Lung (tissue), 13 donors: ENCODE results near the gene LBP. TPM values are rescaled to one million over a fixed set of nuclear protein-coding genes. Genes with fewer than 3 reads are reported as not detected.

ENCODE experiments used
- ATAC-seq: fragments of 200-7000 bp; cut with Tn5 transposase; one replicate; pipeline ENCODE4 v1.9.1; 2020; ENCODE audit warnings: moderate number of reproducible peaks; ENCODE audit not compliant: insufficient read depth, low FRiP score
- DNase-seq, 3 donors: peaks; one replicate each; pipeline ENCODE4 v3.0.0-alpha.2; 2013 to 2017
- H3K27ac ChIP-seq, 2 donors: one replicate each; pipeline ENCODE4 v1.5.1; 2013; ENCODE audit warnings: mild to moderate bottlenecking in 2 of 2, moderate library complexity in 2 of 2, control low read depth in 1 of 2, inconsistent platforms in 1 of 2, low read depth in 1 of 2, low read length in 1 of 2
- H3K27me3 ChIP-seq, 3 donors: one replicate each; pipeline ENCODE4 v1.5.1; 2013; ENCODE audit warnings: low read length in 2 of 3; ENCODE audit not compliant: control insufficient read depth in 3 of 3, insufficient read depth in 3 of 3
- H3K36me3 ChIP-seq, 4 donors: one replicate each; pipeline ENCODE4 v1.5.1; 2013; ENCODE audit warnings: low read length in 4 of 4, mild to moderate bottlenecking in 1 of 4, moderate library complexity in 1 of 4; ENCODE audit not compliant: control insufficient read depth in 4 of 4, insufficient read depth in 4 of 4
- H3K4me1 ChIP-seq, 5 donors: one replicate each; pipeline ENCODE4 v1.5.1; 2013; ENCODE audit warnings: low read length in 5 of 5, mild to moderate bottlenecking in 2 of 5, moderate library complexity in 1 of 5; ENCODE audit not compliant: control insufficient read depth in 5 of 5, insufficient read depth in 5 of 5
- H3K4me3 ChIP-seq: one replicate; pipeline ENCODE4 v1.5.1; 2013; ENCODE audit warnings: mild to moderate bottlenecking, control low read depth, moderate library complexity
- H3K9ac ChIP-seq, 2 donors: one replicate each; pipeline ENCODE4 v1.5.1; 2013; ENCODE audit warnings: low read length in 2 of 2, control low read depth in 1 of 2; ENCODE audit not compliant: insufficient read depth in 1 of 2
- H3K9me3 ChIP-seq, 4 donors: one replicate each; pipeline ENCODE4 v1.5.1; 2013; ENCODE audit warnings: low read length in 3 of 4, mild to moderate bottlenecking in 1 of 4, moderate library complexity in 1 of 4; ENCODE audit not compliant: control insufficient read depth in 4 of 4, insufficient read depth in 3 of 4
- WGBS, 2 donors: extraction: QIAGEN DNeasy Blood & Tissue Kit; methylation state at CpG; one replicate each; pipeline ENCODE4 v1.1.7; 2013; 5-methylcytosine and 5-hydroxymethylcytosine counted together
- polyA plus RNA-seq, 2 donors: library from polyadenylated mRNA; stranded (reverse); fragments of 200-250 nt; gene quantifications; one replicate each; pipeline ENCODE4 v1.2.1, GENCODE V29; 2013
- small RNA-seq: library from RNA; depleted of rRNA; stranded (forward); fragments of <200 nt; gene quantifications from one replicate; pipeline ENCODE3, GENCODE V24; 2014; ENCODE audit warnings: low replicate concordance
- total RNA-seq, 2 donors: library from RNA; depleted of rRNA in 1 of 2; stranded (reverse); fragments of >200 nt in 1 of 2; gene quantifications; one replicate each; pipeline ENCODE4 v1.2.1, GENCODE V29; 2014 to 2021
- TF ChIP-seq, protein P1 (sequence below): IDR thresholded peaks from 2 replicates; pipeline ENCODE4 v1.5.1; 2012; ENCODE audit warnings: mild to moderate bottlenecking; ENCODE audit errors: control extremely low read depth, extremely low read depth
- donor health status: control.
- donor health status: control.
- donor health status: Bipolar disorder and iron deficiency.
- donor health status: healthy.
- donor health status: DM: yes; HTN: yes; CAD: no.

Gene LBP
- total and polyA plus RNA-seq, 4 donors, result 0.30 to 4.8 (median 0.98) TPM; not detected in 1

DNA sequence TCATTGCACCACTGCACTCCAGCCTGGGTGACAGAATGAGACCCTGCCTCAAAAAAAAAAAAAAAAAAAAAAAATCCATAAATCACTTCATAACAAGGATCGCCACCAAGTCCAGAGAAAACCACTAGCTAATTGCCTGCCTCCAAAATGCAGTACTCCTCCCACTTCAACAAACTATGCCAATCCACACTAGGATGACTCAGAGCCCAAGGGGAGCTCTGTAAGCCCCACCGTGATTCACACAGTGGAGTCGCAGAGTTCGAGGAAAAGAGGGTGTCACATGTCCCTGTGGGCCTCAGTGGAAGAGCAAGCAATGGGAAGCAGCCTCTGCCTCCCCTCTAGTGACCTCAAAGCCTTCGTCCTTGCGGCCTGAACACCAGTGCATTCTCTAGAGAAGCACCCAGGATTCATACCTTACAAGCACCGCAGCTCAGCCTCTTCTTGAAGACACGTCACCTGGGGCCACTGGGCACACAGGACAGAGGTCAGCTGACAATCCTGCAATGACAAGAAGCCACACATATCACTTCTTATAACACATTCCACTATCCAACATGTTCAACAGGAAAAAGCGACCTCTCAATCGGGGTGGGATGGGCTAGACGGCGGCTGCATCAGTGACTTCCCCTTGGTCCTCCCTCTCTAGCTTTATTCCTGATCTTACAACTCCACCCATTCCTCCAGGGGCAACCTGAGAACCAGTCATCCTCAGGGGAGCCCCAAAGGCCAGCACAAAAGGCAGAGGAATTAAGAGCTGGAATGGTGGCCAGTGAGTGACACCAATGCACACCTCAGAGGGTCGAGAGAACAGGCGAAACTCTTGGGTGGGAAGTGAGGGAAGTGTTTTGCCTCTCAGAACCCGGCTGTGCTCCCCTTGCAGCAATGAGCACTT lies 80.0 kb downstream of the LBP start:
- Histone ChIP-seq H3K9me3 (no peaks in the 10 kb centered on the region), H3K27me3 (no peaks in the 10 kb centered on the region), H3K4me1 (no peaks in the 10 kb centered on the region), H3K4me3 (no peak overlapping the region), H3K27ac (no peak overlapping the region), H3K9ac (no peak overlapping the region), H3K36me3 (peaks cover 44 to 83% (median 58%) of the 10 kb centered on the region in 4 donors)
- DNase-seq (no peak), ATAC-seq (no peak)
- 83 to 89% methylated on average over 15 of the region's 15 CpGs for WGBS, 2 donors
- TF ChIP-seq, protein P1, sequence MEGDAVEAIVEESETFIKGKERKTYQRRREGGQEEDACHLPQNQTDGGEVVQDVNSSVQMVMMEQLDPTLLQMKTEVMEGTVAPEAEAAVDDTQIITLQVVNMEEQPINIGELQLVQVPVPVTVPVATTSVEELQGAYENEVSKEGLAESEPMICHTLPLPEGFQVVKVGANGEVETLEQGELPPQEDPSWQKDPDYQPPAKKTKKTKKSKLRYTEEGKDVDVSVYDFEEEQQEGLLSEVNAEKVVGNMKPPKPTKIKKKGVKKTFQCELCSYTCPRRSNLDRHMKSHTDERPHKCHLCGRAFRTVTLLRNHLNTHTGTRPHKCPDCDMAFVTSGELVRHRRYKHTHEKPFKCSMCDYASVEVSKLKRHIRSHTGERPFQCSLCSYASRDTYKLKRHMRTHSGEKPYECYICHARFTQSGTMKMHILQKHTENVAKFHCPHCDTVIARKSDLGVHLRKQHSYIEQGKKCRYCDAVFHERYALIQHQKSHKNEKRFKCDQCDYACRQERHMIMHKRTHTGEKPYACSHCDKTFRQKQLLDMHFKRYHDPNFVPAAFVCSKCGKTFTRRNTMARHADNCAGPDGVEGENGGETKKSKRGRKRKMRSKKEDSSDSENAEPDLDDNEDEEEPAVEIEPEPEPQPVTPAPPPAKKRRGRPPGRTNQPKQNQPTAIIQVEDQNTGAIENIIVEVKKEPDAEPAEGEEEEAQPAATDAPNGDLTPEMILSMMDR, result no peak

Small RNAs within 50 kb of the gene (small RNA-seq; reads per million reads assigned to genes)
- gene RF00056 (not detected), gene SNORA71B (32.5 reads per million, percentile 97 among the genes with 10 or more reads in this experiment)

Other genes with a start within 250 kb of the LBP start
- gene TGM2, start 181.2 kb upstream of the LBP start, total RNA-seq, result 100 to 1,000 TPM; 194 to 476 TPM
- 100 to 1,000 TPM in 1 of 2 donors, 10 to 100 TPM in 1; 85.0 to 457 TPM for gene TGM2, start 181.2 kb upstream of the LBP start, polyA plus RNA-seq
- 1 to 10 TPM; 1.9 to 2.0 TPM for gene KIAA1755, start 85.7 kb upstream of the LBP start, total RNA-seq
- gene KIAA1755, start 85.7 kb upstream of the LBP start, polyA plus RNA-seq, result under 1 TPM; 0.33 to 0.75 TPM
- 1 to 10 TPM in 1 of 2 donors, under 1 TPM in 1; 0.49 to 1.8 TPM for gene BPI, start 42.3 kb upstream of the LBP start, total RNA-seq
- 1 to 10 TPM in 1 of 2 donors, under 1 TPM in 1; 0.31 to 5.6 TPM for gene BPI, start 42.3 kb upstream of the LBP start, polyA plus RNA-seq
- 10 to 100 TPM; 11.9 to 34.7 TPM for gene SNHG17, start 88.8 kb downstream of the LBP start, total RNA-seq
- 10 to 100 TPM; 33.2 to 52.4 TPM for gene SNHG17, start 88.8 kb downstream of the LBP start, polyA plus RNA-seq
- 10 to 100 TPM; 30.5 to 58.5 TPM for gene RALGAPB, start 126.4 kb downstream of the LBP start, total RNA-seq
- gene RALGAPB, start 126.4 kb downstream of the LBP start, polyA plus RNA-seq, result 10 to 100 TPM in 1 of 2 donors, 1 to 10 TPM in 1; 9.0 to 12.0 TPM
- not detected for gene ADIG, start 234.7 kb downstream of the LBP start, total RNA-seq
- gene ADIG, start 234.7 kb downstream of the LBP start, polyA plus RNA-seq, result not detected